ENCODE measurements around the gene BLNK. TPM values are rescaled to one million over a fixed set of nuclear protein-coding genes. Genes with fewer than 3 reads are reported as not detected.

BLNK gene
- total and polyA plus RNA-seq, 2 donors (not counting 1 experiment from before 2014, with no cell fraction given), result 153 to 205 TPM

GRCh38 chr10:96176985-96177384, 94.4 kb downstream of the BLNK start:
- no peaks in the 10 kb centered on the region for H3K4me1 Mint-ChIP-seq
- no peak for DNase-seq
- intact Hi-C loops (cut with micrococcal nuclease), result no loop called here
- H3K4me3 ChIP-seq (ENCODE audit: control extremely low read depth in 1 of 5, extremely low read depth in 1 of 5, insufficient read depth in 1 of 5, low read depth in 2 of 5, low read length in 4 of 5), result no peak overlapping the region
- no CpG with 5 or more reads among the region's 1 CpG for WGBS (ENCODE audit: insufficient coverage)
- CTCF ChIA-PET, result no interaction called here
- H3K9me3 Mint-ChIP-seq (ENCODE audit: insufficient read depth), result peaks cover 20% of the 10 kb centered on the region
- H3K4me3 Mint-ChIP-seq, result no peak overlapping the region
- H3K9me3 ChIP-seq (ENCODE audit: control extremely low read depth in 1 of 3, control insufficient read depth in 2 of 3, insufficient read depth in 1 of 3, low read length in 2 of 3), result peaks cover 4 to 32% (median 15%) of the 10 kb centered on the region in 3 donors
- POLR2A ChIA-PET, result no interaction called here
- H3K27ac ChIP-seq (ENCODE audit: low read length in 2 of 2), result no peak overlapping the region
- H3K27me3 Mint-ChIP-seq, result peaks cover 6% of the 10 kb centered on the region
- no peaks in the 10 kb centered on the region for H3K36me3 ChIP-seq (replicated peaks in 1 of 2; ENCODE audit: control extremely low read depth in 1 of 2, control insufficient read depth in 1 of 2, extremely low read depth in 1 of 2, insufficient read depth in 2 of 2, low read length in 1 of 2)
- no peaks in the 10 kb centered on the region for H3K79me2 ChIP-seq (ENCODE audit: control insufficient read depth, insufficient read depth, low read length)
- no peak overlapping the region for H2AFZ ChIP-seq (ENCODE audit: insufficient read depth, low read depth, low read length, poor library complexity, severe bottlenecking)
- H3K27ac Mint-ChIP-seq, result no peak overlapping the region
- H3K9ac ChIP-seq (ENCODE audit: low read length), result no peak overlapping the region
- TF ChIP-seq CTCF (IDR thresholded peaks at IDR 0.05), result no peak
- no peak for TF ChIP-seq EZH2 (IDR thresholded peaks at IDR 0.05; ENCODE audit: borderline replicate concordance, insufficient read depth, low read depth, low read length, poor library complexity, severe bottlenecking)
- no peaks in the 10 kb centered on the region for H4K20me1 ChIP-seq (ENCODE audit: control insufficient read depth, insufficient read depth, low read length, poor library complexity, severe bottlenecking)
- H3K4me1 ChIP-seq (ENCODE audit: control insufficient read depth in 2 of 2, insufficient read depth in 2 of 2, low read length in 2 of 2), result no peaks in the 10 kb centered on the region
- ATAC-seq (ENCODE audit: low read depth), result no peak
- H3K27me3 ChIP-seq (replicated peaks in 1 of 4; ENCODE audit: control extremely low read depth in 1 of 4, control insufficient read depth in 3 of 4, insufficient read depth in 4 of 4, low read length in 3 of 4), result no peaks in the 10 kb centered on the region
- no peak overlapping the region for H3K4me2 ChIP-seq (replicated peaks; ENCODE audit: low read depth, low read length, poor library complexity, severe bottlenecking)

- Histone ChIP-seq H4K20me1 (ENCODE audit: control insufficient read depth, insufficient read depth, low read length, poor library complexity, severe bottlenecking) (no peaks in the 10 kb centered on the region), H3K9me3 (ENCODE audit: control extremely low read depth in 1 of 3, control insufficient read depth in 2 of 3, insufficient read depth in 1 of 3, low read length in 2 of 3) (peaks cover 7 to 52% (median 21%) of the 10 kb centered on the region in 3 donors), H3K27ac (ENCODE audit: low read length in 2 of 2) (no peak overlapping the region), H3K79me2 (ENCODE audit: control insufficient read depth, insufficient read depth, low read length) (no peaks in the 10 kb centered on the region), H3K4me2 (replicated peaks; ENCODE audit: low read depth, low read length, poor library complexity, severe bottlenecking) (no peak overlapping the region), H3K4me3 (ENCODE audit: control extremely low read depth in 1 of 5, extremely low read depth in 1 of 5, insufficient read depth in 1 of 5, low read depth in 2 of 5, low read length in 4 of 5) (no peak overlapping the region), H3K27me3 (replicated peaks in 1 of 4; ENCODE audit: control extremely low read depth in 1 of 4, control insufficient read depth in 3 of 4, insufficient read depth in 4 of 4, low read length in 3 of 4) (no peaks in the 10 kb centered on the region), H3K9ac (ENCODE audit: low read length) (no peak overlapping the region), H2AFZ (ENCODE audit: insufficient read depth, low read depth, low read length, poor library complexity, severe bottlenecking) (no peak overlapping the region), H3K4me1 (ENCODE audit: control insufficient read depth in 2 of 2, insufficient read depth in 2 of 2, low read length in 2 of 2) (no peaks in the 10 kb centered on the region), H3K36me3 (replicated peaks in 1 of 2; ENCODE audit: control extremely low read depth in 1 of 2, control insufficient read depth in 1 of 2, extremely low read depth in 1 of 2, insufficient read depth in 2 of 2, low read length in 1 of 2) (peaks cover 0 to 3% of the 10 kb centered on the region in 2 experiments)
- ChIA-PET POLR2A (no interaction called here), CTCF (no interaction called here)
- ATAC-seq (ENCODE audit: low read depth) (no peak), DNase-seq (no peak)
- peaks cover 24% of the 10 kb centered on the region for H3K9me3 Mint-ChIP-seq (ENCODE audit: insufficient read depth)
- no CpG with 5 or more reads among the region's 1 CpG for WGBS (ENCODE audit: insufficient coverage)
- no peak overlapping the region for H3K27ac Mint-ChIP-seq
- peaks cover 6% of the 10 kb centered on the region for H3K27me3 Mint-ChIP-seq
- intact Hi-C loops (cut with micrococcal nuclease), result no loop called here
- H3K4me3 Mint-ChIP-seq, result no peak overlapping the region
- TF ChIP-seq EZH2 (IDR thresholded peaks at IDR 0.05; ENCODE audit: borderline replicate concordance, insufficient read depth, low read depth, low read length, poor library complexity, severe bottlenecking), result no peak
- no peak for TF ChIP-seq CTCF (IDR thresholded peaks at IDR 0.05)
- no peaks in the 10 kb centered on the region for H3K4me1 Mint-ChIP-seq
Observed at GRCh38 chr10:96172666-96173065, 98.7 kb downstream of the BLNK start.

Data from B cell (primary cell).